ENCODE data around the gene PLEKHN1.
"Not testable (repeated sequence)": the region's sequence is repeated elsewhere in the genome, so short reads cannot be mapped to it uniquely, and the experiment has no call there.

PLEKHN1 gene

GRCh38 chr1:1013105-1013921 is 47.0 kb downstream of the PLEKHN1 start, which contains the start of gene ISG15:
Gene ISG15 (plus strand): TSS chr1:1013497. CDS start chr1:1013574, 77 bp downstream.
- peak; percentile 74 for DNase-seq (ENCODE audit: low spot score)

- peak; percentile 59 for DNase-seq (ENCODE audit: low spot score)
Observed at GRCh38 chr1:1013922-1014648, 47.8 kb downstream of the PLEKHN1 start.

DNA sequence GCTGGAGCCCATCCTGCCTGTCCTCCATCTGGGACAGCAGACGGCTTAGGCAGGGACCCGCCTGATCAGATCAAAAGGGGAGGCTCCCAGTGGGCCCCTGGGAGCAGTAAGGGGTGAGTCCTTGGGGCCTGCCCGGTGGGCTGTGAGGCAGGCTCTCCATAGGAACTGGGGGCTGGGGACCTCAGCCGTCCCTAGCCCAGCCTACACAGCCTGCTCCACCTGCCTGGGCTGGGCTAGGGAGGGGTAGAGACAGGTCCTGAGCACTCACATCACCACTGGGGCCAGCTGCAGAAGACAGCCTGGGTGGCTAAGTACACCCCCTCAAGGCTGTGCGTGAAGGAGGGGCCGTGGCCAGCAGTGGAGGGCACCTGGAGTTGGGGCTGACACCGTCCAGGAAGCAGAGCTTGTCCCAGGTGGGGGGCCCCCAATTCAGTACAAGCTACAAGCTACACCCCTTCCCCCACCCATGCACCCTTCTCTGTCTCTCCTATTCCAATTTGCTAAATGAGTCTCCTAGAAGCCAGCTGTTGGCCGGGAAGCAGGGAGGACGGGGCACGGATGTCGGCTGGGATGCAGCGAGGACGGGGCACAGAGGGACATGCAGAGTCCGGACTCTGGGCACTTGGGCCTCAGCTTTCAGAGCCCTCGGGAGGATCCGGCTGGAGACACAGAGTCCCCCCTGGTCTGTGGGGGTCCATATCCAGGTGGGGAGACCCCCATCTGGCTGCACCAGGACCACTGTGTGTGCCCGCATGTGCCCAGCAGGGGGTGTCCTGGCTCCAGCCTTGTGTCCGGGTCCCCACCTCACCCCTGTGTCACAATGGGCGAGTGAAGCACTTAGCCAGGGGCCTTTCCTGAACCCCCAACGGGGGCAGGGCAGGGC is 48.8 kb downstream of the PLEKHN1 start:
- DNase-seq (ENCODE audit: low spot score) = no peak

DNA sequence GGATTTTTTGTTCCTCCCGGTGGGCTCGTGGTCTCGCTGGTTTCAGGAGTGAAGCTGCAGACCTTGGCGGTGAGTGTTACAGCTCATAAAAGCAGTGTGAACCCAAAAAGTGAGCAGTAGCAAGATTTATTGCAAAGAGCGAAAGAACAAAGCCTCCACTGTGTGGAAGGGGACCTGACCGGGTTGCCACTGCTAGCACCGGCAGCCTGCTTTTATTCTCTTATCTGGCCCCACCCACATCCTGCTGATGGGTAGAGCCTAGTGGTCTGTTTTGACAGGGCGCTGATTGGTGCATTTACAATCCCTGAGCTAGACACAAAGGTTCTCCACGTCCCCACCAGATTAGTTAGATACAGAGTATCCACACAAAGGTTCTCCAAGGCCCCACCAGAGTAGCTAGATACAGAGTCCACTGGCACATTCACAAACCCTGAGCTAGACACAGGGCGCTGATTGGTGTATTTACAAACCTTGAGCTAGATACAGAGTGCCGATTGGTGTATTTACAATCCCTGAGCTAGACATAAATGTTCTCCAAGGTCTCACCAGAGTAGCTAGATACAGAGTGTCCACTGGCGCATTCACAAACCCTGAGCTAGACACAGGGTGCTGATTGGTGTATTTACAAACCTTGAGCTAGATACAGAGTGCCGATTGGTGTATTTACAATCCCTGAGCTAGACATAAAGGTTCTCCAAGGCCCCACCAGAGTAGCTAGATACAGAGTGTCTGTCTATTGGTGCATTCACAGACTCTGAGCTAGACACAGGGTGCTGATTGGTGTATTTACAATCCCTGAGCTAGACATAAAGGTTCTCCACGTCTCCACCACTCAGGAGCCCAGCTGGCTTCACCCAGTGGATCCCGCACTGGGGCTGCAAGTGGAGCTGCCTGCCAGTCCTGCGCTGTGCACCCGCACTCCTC is 51.4 kb downstream of the PLEKHN1 start:
- not testable (repeated sequence) for DNase-seq (ENCODE audit: low spot score)

DNA sequence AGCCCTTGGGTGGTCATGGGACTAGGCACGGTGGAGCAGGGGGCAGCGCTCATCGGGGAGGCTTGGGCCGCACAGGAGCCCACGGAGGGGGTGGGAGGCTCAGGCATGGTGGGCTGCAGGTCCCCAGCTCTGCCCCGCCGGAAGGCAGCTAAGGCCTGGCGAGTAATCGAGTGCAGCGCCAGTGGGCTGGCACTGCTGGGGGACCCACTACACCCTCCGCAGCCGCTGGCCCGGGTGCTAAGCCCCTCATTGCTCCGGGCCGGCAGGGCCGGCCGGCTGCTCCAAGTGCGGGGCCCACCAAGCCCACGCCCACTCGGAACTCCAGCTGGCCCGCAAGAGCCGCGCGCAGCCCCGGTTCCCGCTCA is 52.0 kb downstream of the PLEKHN1 start:
- DNase-seq (ENCODE audit: low spot score) = not testable (repeated sequence)

GRCh38 chr1:1019122-1019999 is 53.1 kb downstream of the PLEKHN1 start:
- no peak for DNase-seq (ENCODE audit: low spot score)

GRCh38 chr1:1020000-1020404 is 53.7 kb downstream of the PLEKHN1 start, which contains the start of gene AGRN:
Gene AGRN (plus strand): TSS chr1:1020120. CDS start chr1:1020173, 53 bp downstream.
- no peak for DNase-seq (ENCODE audit: low spot score)

DNA sequence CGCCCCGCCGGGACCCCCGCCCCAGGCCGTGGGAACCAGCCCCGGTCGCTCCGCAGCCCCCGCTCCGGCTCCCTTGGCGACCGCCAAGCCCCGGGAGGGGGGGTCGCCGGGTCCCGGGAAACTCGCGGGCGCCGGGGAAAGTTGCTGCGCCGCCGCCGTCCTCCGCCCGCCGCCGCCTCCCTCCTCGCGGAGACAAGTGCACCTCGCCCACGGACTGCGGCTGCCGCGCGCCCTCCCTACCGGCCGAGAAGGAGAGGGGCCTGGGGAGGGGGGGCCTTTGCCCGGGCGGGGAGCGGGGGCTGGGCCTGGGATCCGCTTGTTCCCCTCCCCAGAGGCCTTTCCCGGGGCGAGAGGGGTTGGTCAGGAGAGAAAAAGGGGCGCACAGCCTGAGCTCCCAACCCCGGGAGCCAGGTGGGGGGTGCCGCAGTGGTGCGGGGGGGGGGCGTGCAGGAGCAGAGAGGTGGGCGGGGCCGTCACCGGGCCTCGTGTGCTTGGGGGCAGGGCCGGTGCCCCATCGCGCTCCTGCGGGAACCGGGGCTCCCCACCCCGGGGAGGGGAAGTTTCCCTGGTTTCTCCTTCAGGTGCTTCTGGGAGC is 54.2 kb downstream of the PLEKHN1 start:
- no peak for DNase-seq (ENCODE audit: low spot score)

GRCh38 chr1:1021010-1021919 is 55.0 kb downstream of the PLEKHN1 start:
- no peak for DNase-seq (ENCODE audit: low spot score)

GRCh38 chr1:1021920-1022259 is 55.6 kb downstream of the PLEKHN1 start:
- no peak for DNase-seq (ENCODE audit: low spot score)

DNA sequence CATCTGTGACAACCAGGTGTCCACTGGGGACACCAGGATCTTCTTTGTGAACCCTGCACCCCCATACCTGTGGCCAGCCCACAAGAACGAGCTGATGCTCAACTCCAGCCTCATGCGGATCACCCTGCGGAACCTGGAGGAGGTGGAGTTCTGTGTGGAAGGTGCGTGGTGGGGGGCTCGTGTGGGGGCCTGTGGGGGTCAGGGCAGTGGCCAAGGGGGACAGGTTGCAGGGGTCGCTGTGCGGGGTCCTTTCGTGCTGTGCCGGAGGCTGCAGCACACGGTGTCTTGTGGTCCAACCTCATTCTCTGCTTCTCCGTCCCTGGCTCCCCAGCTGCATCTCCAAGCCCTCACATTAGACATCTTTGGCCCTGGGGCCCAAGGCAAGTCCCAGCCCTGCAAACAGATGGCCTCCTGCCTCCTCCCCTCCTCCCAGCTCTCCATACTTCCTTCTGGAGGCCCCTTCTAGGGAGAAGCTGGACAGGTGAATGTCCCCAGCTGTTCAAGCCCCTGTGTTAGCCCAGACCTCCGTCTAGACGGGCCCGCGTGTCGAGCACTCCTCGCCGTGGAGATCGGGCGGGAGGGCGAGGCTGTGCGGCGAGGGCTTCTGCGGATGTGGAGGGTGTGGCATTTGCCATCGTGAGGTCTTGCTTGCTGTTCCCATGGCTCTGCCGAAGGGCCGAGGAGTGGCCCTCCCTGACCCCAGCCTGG is 56.2 kb downstream of the PLEKHN1 start:
- DNase-seq (ENCODE audit: low spot score) = no peak

GRCh38 chr1:1023700-1024099 is 57.4 kb downstream of the PLEKHN1 start:
- no peak for DNase-seq (ENCODE audit: low spot score)

- DNase-seq (ENCODE audit: low spot score) = no peak
Observed at GRCh38 chr1:1024149-1024770, 58.0 kb downstream of the PLEKHN1 start.

DNA sequence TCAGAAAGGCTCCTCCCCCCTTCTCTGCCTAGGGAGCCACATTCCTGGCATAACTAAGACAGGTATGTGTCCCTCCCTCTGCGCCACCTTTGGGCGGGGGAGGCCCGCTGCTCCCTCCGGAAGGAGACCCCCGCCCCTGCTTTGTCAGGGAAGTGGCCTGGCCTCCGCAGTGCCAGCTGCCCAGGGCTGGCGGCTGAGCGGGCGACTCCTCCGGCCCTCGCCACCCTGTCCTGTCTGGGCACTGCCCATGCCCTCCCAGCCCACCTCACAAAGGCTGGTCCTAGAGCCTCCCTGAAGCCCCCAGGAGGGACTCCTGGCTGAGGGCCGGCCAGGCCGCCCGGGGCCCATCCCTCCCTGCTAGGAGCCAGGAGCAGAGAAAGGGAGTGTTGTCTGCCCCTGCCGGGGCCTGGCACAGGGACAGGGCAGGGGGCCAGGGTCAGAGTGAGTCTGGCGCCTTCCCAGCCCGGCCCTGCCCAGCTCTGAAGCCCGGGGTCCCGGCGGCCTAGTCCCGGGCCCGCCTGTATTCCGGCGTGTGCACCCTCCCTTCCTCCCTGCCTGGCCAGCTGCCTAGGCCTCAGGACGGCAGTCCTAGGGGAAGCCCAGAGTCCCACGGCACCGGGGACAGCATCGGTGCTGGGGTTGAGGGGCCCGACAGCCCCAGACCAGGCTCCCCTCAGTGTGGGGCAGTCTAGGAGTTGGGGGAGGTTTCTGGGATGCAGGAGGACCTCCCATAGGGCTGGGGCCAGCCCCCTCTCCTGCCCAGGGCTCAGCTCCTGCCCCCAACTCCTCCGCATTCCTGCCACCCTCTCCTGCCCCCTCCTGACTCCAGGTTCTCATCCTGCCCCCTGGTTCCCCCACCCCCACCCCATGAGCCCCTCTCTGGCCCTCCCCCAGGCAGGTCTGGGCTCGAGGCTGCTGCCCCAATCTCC is 58.8 kb downstream of the PLEKHN1 start:
- no peak for DNase-seq (ENCODE audit: low spot score)

All from cerebellar cortex (tissue), 1 donor.